HL-60 (cell line): Measurements from ENCODE around the gene TESK2.
"Not testable (repeated sequence)": the region's sequence is repeated elsewhere in the genome, so short reads cannot be mapped to it uniquely, and the experiment has no call there.

Source experiments
- GABPA ChIP-seq: IDR thresholded peaks from 2 replicates; pipeline ENCODE4 v1.6.1; 2012; ENCODE audit warnings: low read depth
- POLR2AphosphoS5 ChIP-seq: IDR thresholded peaks from 2 replicates; pipeline ENCODE4 v1.6.1; 2012; ENCODE audit warnings: low read depth
- REST ChIP-seq: IDR thresholded peaks from 2 replicates; pipeline ENCODE4 v1.6.1; 2012; ENCODE audit warnings: low read depth; ENCODE audit not compliant: insufficient replicate concordance
- TF ChIP-seq, protein P1 (sequence below): IDR thresholded peaks from one replicate; pipeline ENCODE4 v1.5.1; 2011; ENCODE audit warnings: low read length, control low read depth, inconsistent platforms; ENCODE audit not compliant: insufficient read depth

GRCh38 chr1:45474194-45474593 is 16.8 kb downstream of the TESK2 start:
- TF ChIP-seq, protein P1, sequence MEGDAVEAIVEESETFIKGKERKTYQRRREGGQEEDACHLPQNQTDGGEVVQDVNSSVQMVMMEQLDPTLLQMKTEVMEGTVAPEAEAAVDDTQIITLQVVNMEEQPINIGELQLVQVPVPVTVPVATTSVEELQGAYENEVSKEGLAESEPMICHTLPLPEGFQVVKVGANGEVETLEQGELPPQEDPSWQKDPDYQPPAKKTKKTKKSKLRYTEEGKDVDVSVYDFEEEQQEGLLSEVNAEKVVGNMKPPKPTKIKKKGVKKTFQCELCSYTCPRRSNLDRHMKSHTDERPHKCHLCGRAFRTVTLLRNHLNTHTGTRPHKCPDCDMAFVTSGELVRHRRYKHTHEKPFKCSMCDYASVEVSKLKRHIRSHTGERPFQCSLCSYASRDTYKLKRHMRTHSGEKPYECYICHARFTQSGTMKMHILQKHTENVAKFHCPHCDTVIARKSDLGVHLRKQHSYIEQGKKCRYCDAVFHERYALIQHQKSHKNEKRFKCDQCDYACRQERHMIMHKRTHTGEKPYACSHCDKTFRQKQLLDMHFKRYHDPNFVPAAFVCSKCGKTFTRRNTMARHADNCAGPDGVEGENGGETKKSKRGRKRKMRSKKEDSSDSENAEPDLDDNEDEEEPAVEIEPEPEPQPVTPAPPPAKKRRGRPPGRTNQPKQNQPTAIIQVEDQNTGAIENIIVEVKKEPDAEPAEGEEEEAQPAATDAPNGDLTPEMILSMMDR = not testable (repeated sequence)
- TF ChIP-seq REST, POLR2AphosphoS5, GABPA: not testable (repeated sequence)
